H1 (cell line): Measurements from ENCODE around the gene IFT122. TPM values are rescaled to one million over a fixed set of nuclear protein-coding genes. Genes with fewer than 3 reads are reported as not detected.

Experiments used
- CTCF ChIA-PET: fragments of 300-600 bp; sonication (Branson Sonifier 250); formaldehyde crosslinking; loops from one replicate; lab custom pipeline; 2021; ENCODE audit not compliant: partially characterized antibody; lab: Charles Lee
- POLR2A ChIA-PET: fragments of 300-600 bp; sonication (Branson Sonifier 250); formaldehyde crosslinking; loops from one replicate; lab custom pipeline; 2021; ENCODE audit warnings: inconsistent platforms; ENCODE audit not compliant: partially characterized antibody; lab: Charles Lee
- DNase-seq, 2 experiments: peaks; one replicate each; pipeline versions ENCODE4 v3.0.0 to v3.0.0-alpha.2; 2010 to 2022; ENCODE audit warnings: low spot score in 2 of 2, low read depth in 1 of 2, mixed read lengths in 1 of 2
- FAIRE-seq: peaks from 2 replicates; lab custom pipeline; 2011; peaks lifted over from hg19 to GRCh38; lab: Jason Lieb, UNC
- H2AFZ ChIP-seq: 2 replicates; pipeline ENCODE4 v1.8.1; 2012; ENCODE audit warnings: low read length, inconsistent platforms
- H2AK5ac ChIP-seq: 2 replicates; pipeline ENCODE4 v1.6.1; 2013; ENCODE audit warnings: low read depth, low read length
- H2BK120ac ChIP-seq: replicated peaks from 2 replicates; pipeline ENCODE3; 2013; ENCODE audit warnings: low read depth, low read length, inconsistent platforms
- H2BK12ac ChIP-seq: 2 replicates; pipeline ENCODE4 v1.6.1; 2013; ENCODE audit warnings: low read depth, low read length
- H2BK15ac ChIP-seq: 2 replicates; pipeline ENCODE4 v1.6.1; 2013; ENCODE audit warnings: low read length
- H2BK20ac ChIP-seq: 2 replicates; pipeline ENCODE4 v1.6.1; 2013; ENCODE audit warnings: low read length
- H2BK5ac ChIP-seq: 2 replicates; pipeline ENCODE4 v1.6.1; 2013; ENCODE audit warnings: low read depth, low read length
- H3K14ac ChIP-seq: 2 replicates; pipeline ENCODE4 v1.6.1; 2013; ENCODE audit warnings: inconsistent platforms; ENCODE audit not compliant: insufficient read length
- H3K18ac ChIP-seq: 2 replicates; pipeline ENCODE4 v1.6.1; 2013; ENCODE audit warnings: low read length; ENCODE audit errors: extremely low read depth
- H3K23ac ChIP-seq: 2 replicates; pipeline ENCODE4 v1.6.1; 2013; ENCODE audit warnings: inconsistent platforms; ENCODE audit not compliant: insufficient read length
- H3K23me2 ChIP-seq: 2 replicates; pipeline ENCODE4 v1.6.1; 2013; ENCODE audit warnings: low read depth, low read length
- H3K27ac ChIP-seq: 2 replicates; pipeline ENCODE4 v1.6.1; 2011; ENCODE audit warnings: low read depth, low read length, inconsistent platforms
- H3K27me3 ChIP-seq, 4 experiments: replicated peaks in 1 of 4; 1 replicate in 1 of 4; 2 replicates in 3 of 4; pipeline versions ENCODE4 v1.6.1 to v1.8.1; 2011 to 2013; ENCODE audit warnings: low read length in 3 of 4, mild to moderate bottlenecking in 3 of 4, inconsistent platforms in 2 of 4, mixed read lengths in 2 of 4, moderate library complexity in 1 of 4; ENCODE audit not compliant: control insufficient read depth in 3 of 4, insufficient read depth in 3 of 4; ENCODE audit errors: extremely low read depth in 1 of 4
- H3K36me3 ChIP-seq, 4 experiments: 2 replicates each; pipeline versions ENCODE4 v1.6.1 to v1.8.1; 2011 to 2013; ENCODE audit warnings: mild to moderate bottlenecking in 4 of 4, low read length in 3 of 4, moderate library complexity in 2 of 4, control low read depth in 1 of 4, inconsistent platforms in 1 of 4; ENCODE audit not compliant: insufficient read depth in 4 of 4, control insufficient read depth in 2 of 4
- H3K4ac ChIP-seq: replicated peaks from 2 replicates; pipeline ENCODE3; 2013; ENCODE audit warnings: low read length, low read depth, mixed read lengths, inconsistent platforms; ENCODE audit not compliant: insufficient read length
- H3K4me1 ChIP-seq, 4 experiments: replicated peaks in 1 of 4; 1 replicate in 1 of 4; 2 replicates in 3 of 4; pipeline versions ENCODE4 v1.6.1 to v1.8.1; 2011 to 2013; ENCODE audit warnings: low read length in 3 of 4, inconsistent platforms in 2 of 4, mixed read lengths in 1 of 4; ENCODE audit not compliant: insufficient read depth in 4 of 4, control insufficient read depth in 3 of 4
- H3K4me2 ChIP-seq, 2 experiments: 2 replicates each; pipeline versions ENCODE4 v1.6.1 to v1.8.1; 2011 to 2013; ENCODE audit warnings: low read depth in 2 of 2, low read length in 2 of 2, control low read depth in 1 of 2, inconsistent platforms in 1 of 2, mild to moderate bottlenecking in 1 of 2; ENCODE audit not compliant: insufficient read depth in 1 of 2
- H3K4me3 ChIP-seq, 4 experiments: fragments of 200-600, 300-600 bp in 1 of 4; sonication (generic), shearing (Covaris generic), sonication (Bioruptor Twin) in 1 of 4; 2 replicates each; pipeline versions ENCODE4 v1.5.1 to v1.8.1; 2011 to 2016; ENCODE audit warnings: low read length in 4 of 4, low read depth in 3 of 4, control low read depth in 2 of 4, inconsistent platforms in 2 of 4, mild to moderate bottlenecking in 2 of 4, mixed read lengths in 1 of 4, moderate library complexity in 1 of 4; ENCODE audit not compliant: insufficient read depth in 2 of 4; ENCODE audit errors: extremely low read depth in 1 of 4
- H3K56ac ChIP-seq: replicated peaks from 2 replicates; pipeline ENCODE3; 2013; ENCODE audit warnings: low read depth, mild to moderate bottlenecking, mixed read lengths, low read length, inconsistent platforms; ENCODE audit not compliant: insufficient read length
- H3K79me1 ChIP-seq: 2 replicates; pipeline ENCODE4 v1.6.1; 2013; ENCODE audit warnings: low read depth, low read length, control low read depth
- H3K79me2 ChIP-seq, 2 experiments: 2 replicates each; pipeline versions ENCODE4 v1.6.1 to v1.8.1; 2012 to 2013; ENCODE audit warnings: low read length in 2 of 2, mild to moderate bottlenecking in 2 of 2, inconsistent platforms in 1 of 2; ENCODE audit not compliant: insufficient read depth in 2 of 2, control insufficient read depth in 1 of 2
- H3K9ac ChIP-seq, 4 experiments: replicated peaks in 1 of 4; 1 replicate in 1 of 4; 2 replicates in 3 of 4; pipeline versions ENCODE4 v1.6.1 to v1.8.1; 2011 to 2013; ENCODE audit warnings: low read depth in 3 of 4, low read length in 3 of 4, control low read depth in 2 of 4, mild to moderate bottlenecking in 2 of 4, moderate library complexity in 2 of 4, inconsistent platforms in 1 of 4; ENCODE audit errors: extremely low read depth in 1 of 4
- H3K9me3 ChIP-seq, 2 experiments: 2 replicates each; pipeline versions ENCODE4 v1.6.1 to v1.8.1; 2012 to 2013; ENCODE audit warnings: mild to moderate bottlenecking in 2 of 2, moderate library complexity in 2 of 2, control low read depth in 1 of 2, inconsistent platforms in 1 of 2, low read depth in 1 of 2, low read length in 1 of 2, mixed read lengths in 1 of 2; ENCODE audit not compliant: insufficient read depth in 2 of 2
- H4K20me1 ChIP-seq, 2 experiments: replicated peaks in 1 of 2; 2 replicates each; pipeline versions ENCODE3 to v1.8.1; 2011 to 2013; ENCODE audit warnings: inconsistent platforms in 2 of 2, low read length in 2 of 2, mild to moderate bottlenecking in 1 of 2; ENCODE audit not compliant: insufficient read depth in 2 of 2, control insufficient read depth in 1 of 2
- H4K5ac ChIP-seq: 2 replicates; pipeline ENCODE4 v1.6.1; 2013; ENCODE audit warnings: low read length, low read depth, mixed read lengths, inconsistent platforms; ENCODE audit not compliant: insufficient read length
- H4K8ac ChIP-seq: 2 replicates; pipeline ENCODE4 v1.8.0; 2013; ENCODE audit warnings: mild to moderate bottlenecking, moderate library complexity, low read length, inconsistent platforms; ENCODE audit not compliant: insufficient read depth; ENCODE audit errors: extremely low read depth
- H4K91ac ChIP-seq: replicated peaks from 2 replicates; pipeline ENCODE3; 2013; ENCODE audit warnings: low read length, mixed read lengths, inconsistent platforms; ENCODE audit not compliant: insufficient read length
- ASH2L ChIP-seq: fragments of 200-600, 300-600 bp; sonication (generic); IDR thresholded peaks from one replicate; pipeline ENCODE4 v1.7.1; 2017; ENCODE audit warnings: low read length
- BCL11A ChIP-seq, 2 experiments: IDR thresholded peaks; one replicate each; pipeline ENCODE4 v1.6.1; 2011; ENCODE audit warnings: low read depth in 2 of 2, low read length in 2 of 2, mild to moderate bottlenecking in 2 of 2
- CBX8 ChIP-seq: fragments of 300-800, 300-1000 bp; sonication (generic); IDR thresholded peaks from 2 replicates; pipeline ENCODE4 v1.7.1; 2016; ENCODE audit warnings: low read depth, low read length, borderline replicate concordance
- GABPA ChIP-seq: IDR thresholded peaks from 2 replicates; pipeline ENCODE4 v1.6.1; 2011; ENCODE audit warnings: mild to moderate bottlenecking, low read length, moderate library complexity, borderline replicate concordance; ENCODE audit not compliant: insufficient read depth
- HDAC6 ChIP-seq: IDR thresholded peaks from one replicate; pipeline ENCODE4 v1.7.1; 2012; ENCODE audit warnings: low read depth, mild to moderate bottlenecking, inconsistent platforms, low read length, moderate library complexity
- JUN ChIP-seq: IDR thresholded peaks from 2 replicates; pipeline ENCODE4 v1.6.1; 2011; ENCODE audit warnings: low read depth, mild to moderate bottlenecking, improper control_type of control experiment, low read length
- RAD21 ChIP-seq, 2 experiments: IDR thresholded peaks in 1 of 2; conservative IDR thresholded peaks in 1 of 2; 2 replicates each; pipeline ENCODE4 v1.6.1; 2011; ENCODE audit warnings: low read depth in 2 of 2, low read length in 2 of 2, improper control_type of control experiment in 1 of 2, inconsistent platforms in 1 of 2, mild to moderate bottlenecking in 1 of 2, moderate library complexity in 1 of 2
- RBBP5 ChIP-seq: IDR thresholded peaks from 2 replicates; pipeline ENCODE4 v1.7.1; 2012; ENCODE audit warnings: low read depth, mild to moderate bottlenecking, inconsistent platforms, low read length, moderate library complexity, borderline replicate concordance
- RFX5 ChIP-seq: IDR thresholded peaks from 2 replicates; pipeline ENCODE4 v1.6.1; 2011; ENCODE audit warnings: low read depth, low read length, improper control_type of control experiment, borderline replicate concordance
- RNF2 ChIP-seq: fragments of 200-900, 300-1000 bp; sonication (generic); IDR thresholded peaks from 2 replicates; pipeline ENCODE4 v1.7.1; 2016; ENCODE audit warnings: borderline replicate concordance, low read depth, mild to moderate bottlenecking, antibody characterized with exemption, low read length; ENCODE audit not compliant: poor library complexity, severe bottlenecking; ENCODE audit errors: missing control alignments
- WGBS, 2 experiments: shearing (Covaris generic) in 1 of 2; methylation state at CpG; one replicate each; pipeline versions ENCODE4 v1.1.6 to v1.1.7; 2013 to 2015; ENCODE audit warnings: low lambda C conversion rate in 2 of 2, mixed read lengths in 2 of 2, inconsistent platforms in 1 of 2, low coverage in 1 of 2, missing lambda C conversion rate in 1 of 2; ENCODE audit not compliant: insufficient replicate concordance in 2 of 2, insufficient coverage in 1 of 2, insufficient read length in 1 of 2; ENCODE audit errors: extremely low coverage in 1 of 2, missing lambda C conversion rate in 1 of 2; 5-methylcytosine and 5-hydroxymethylcytosine counted together
- polyA plus RNA-seq, 7 experiments: library from polyadenylated mRNA; depleted of rRNA in 3 of 7; stranded (reverse) in 5 of 7; unstranded in 2 of 7; fragments of >200 nt in 5 of 7; fragments of 200-250 nt in 2 of 7; gene quantifications; 1 replicate in 5 of 7; 2 replicates in 1 of 7; 4 replicates in 1 of 7; pipeline versions ENCODE4 v1.2.1 to v1.2.3, GENCODE V29; 2011 to 2013; ENCODE audit warnings: missing spikeins in 2 of 7, mixed read lengths in 2 of 7
- total RNA-seq: library from RNA; stranded (reverse); fragmentation: NEBNext Ultra II Directional; extraction: Animal tissue kit (Norgen Biotek cat#: 25700); gene quantifications from 2 replicates; pipeline ENCODE4 v1.2.1, GENCODE V29; 2021
- TF ChIP-seq, protein P1 (sequence below), 3 experiments: IDR thresholded peaks; 1 replicate in 2 of 3; 2 replicates in 1 of 3; pipeline versions ENCODE4 v1.5.1 to v1.6.1; 2011; ENCODE audit warnings: low read length in 3 of 3, mild to moderate bottlenecking in 3 of 3, inconsistent platforms in 2 of 3, low read depth in 1 of 3, moderate library complexity in 1 of 3; ENCODE audit not compliant: insufficient read depth in 1 of 3; ENCODE audit errors: control extremely low read depth in 1 of 3

Gene IFT122
- total and polyA plus RNA-seq, 2 of the 8 experiments (the other 6 are each of a cell fraction or from before 2014, with no cell fraction given) = 23.7 to 25.1 TPM

DNA sequence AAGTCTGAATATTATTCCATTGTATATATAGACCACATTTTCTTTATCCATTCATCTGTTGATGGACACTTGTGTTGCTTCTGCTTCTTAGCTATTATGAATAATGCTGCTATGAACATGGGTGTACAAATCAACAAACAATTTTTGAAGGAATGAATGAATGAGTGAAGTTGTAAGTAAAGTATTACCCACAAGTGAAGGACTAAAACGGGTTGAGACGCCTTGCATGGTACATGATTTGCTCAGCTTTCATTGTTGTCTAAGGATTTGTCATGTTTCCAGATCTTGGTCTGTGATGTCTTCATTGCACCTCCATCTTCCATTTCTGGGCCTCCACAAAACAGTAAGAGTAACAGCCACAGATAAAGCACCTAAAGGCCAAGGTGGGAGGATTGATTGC is 20.5 kb downstream of the IFT122 start:
- Histone ChIP-seq H3K9ac (no peak overlapping the region), H3K79me1 (no peaks in the 10 kb centered on the region), H3K4ac (no peak overlapping the region), H3K23ac (no peak overlapping the region), H3K79me2 (no peaks in the 10 kb centered on the region), H3K9me3 (no peaks in the 10 kb centered on the region), H2BK5ac (no peak overlapping the region), H2BK15ac (no peak overlapping the region), H3K4me3 (no peak overlapping the region), H3K36me3 (peaks cover 0 to 25% (median under 1%) of the 10 kb centered on the region in 4 experiments; a peak in 4 of 8 replicates), H3K4me1 (no peaks in the 10 kb centered on the region), H4K91ac (no peak overlapping the region), H2BK120ac (no peak overlapping the region), H2BK20ac (no peak overlapping the region), H3K4me2 (no peak overlapping the region), H3K27me3 (no peaks in the 10 kb centered on the region), H3K27ac (no peak overlapping the region), H4K20me1 (no peaks in the 10 kb centered on the region), H3K56ac (no peak overlapping the region), H3K23me2 (peaks cover 2% of the 10 kb centered on the region; the same call in 1 of the 2 replicates), H4K5ac (no peak overlapping the region), H4K8ac (no peak overlapping the region), H2BK12ac (no peak overlapping the region), H3K18ac (no peak overlapping the region), H2AK5ac (no peak overlapping the region), H3K14ac (no peak overlapping the region), H2AFZ (no peak overlapping the region)
- WGBS, 2 experiments = 88% methylated on average over 2 of the region's 2 CpGs; no CpG with 5 or more reads in 1 of the 2 experiments
- DNase-seq = no peak
- ChIA-PET CTCF (interaction anchor here (0.9 kb wide), 1 partner anchor 120 kb away, joined by 5 read pairs; no protein-coding TSS in a partner anchor), POLR2A (no interaction called here)
- no peak for FAIRE-seq
- TF ChIP-seq BCL11A (IDR thresholded peaks at IDR 0.05; ENCODE audit: low read depth in 2 of 2, low read length in 2 of 2) (no peak), RNF2 (no peak), ASH2L (no peak), GABPA (no peak), JUN (no peak), RBBP5 (no peak), CBX8 (no peak), RFX5 (no peak), HDAC6 (no peak), RAD21 (IDR thresholded peaks at IDR 0.05 in 1 of 2, conservative IDR thresholded peaks at IDR 0.05 in 1 of 2; ENCODE audit: low read depth in 2 of 2, low read length in 2 of 2) (no peak)
- TF ChIP-seq, protein P1, sequence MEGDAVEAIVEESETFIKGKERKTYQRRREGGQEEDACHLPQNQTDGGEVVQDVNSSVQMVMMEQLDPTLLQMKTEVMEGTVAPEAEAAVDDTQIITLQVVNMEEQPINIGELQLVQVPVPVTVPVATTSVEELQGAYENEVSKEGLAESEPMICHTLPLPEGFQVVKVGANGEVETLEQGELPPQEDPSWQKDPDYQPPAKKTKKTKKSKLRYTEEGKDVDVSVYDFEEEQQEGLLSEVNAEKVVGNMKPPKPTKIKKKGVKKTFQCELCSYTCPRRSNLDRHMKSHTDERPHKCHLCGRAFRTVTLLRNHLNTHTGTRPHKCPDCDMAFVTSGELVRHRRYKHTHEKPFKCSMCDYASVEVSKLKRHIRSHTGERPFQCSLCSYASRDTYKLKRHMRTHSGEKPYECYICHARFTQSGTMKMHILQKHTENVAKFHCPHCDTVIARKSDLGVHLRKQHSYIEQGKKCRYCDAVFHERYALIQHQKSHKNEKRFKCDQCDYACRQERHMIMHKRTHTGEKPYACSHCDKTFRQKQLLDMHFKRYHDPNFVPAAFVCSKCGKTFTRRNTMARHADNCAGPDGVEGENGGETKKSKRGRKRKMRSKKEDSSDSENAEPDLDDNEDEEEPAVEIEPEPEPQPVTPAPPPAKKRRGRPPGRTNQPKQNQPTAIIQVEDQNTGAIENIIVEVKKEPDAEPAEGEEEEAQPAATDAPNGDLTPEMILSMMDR (IDR thresholded peaks at IDR 0.05; ENCODE audit: control extremely low read depth in 1 of 3, insufficient read depth in 1 of 3, low read depth in 1 of 3, low read length in 3 of 3) = no peak
